ENCODE results near the gene PIGX. TPM values are rescaled to one million over a fixed set of nuclear protein-coding genes. Genes with fewer than 3 reads are reported as not detected.

The PIGX gene
- total RNA-seq, 1 donor from 2014 or later = 37.8 TPM

DNA sequence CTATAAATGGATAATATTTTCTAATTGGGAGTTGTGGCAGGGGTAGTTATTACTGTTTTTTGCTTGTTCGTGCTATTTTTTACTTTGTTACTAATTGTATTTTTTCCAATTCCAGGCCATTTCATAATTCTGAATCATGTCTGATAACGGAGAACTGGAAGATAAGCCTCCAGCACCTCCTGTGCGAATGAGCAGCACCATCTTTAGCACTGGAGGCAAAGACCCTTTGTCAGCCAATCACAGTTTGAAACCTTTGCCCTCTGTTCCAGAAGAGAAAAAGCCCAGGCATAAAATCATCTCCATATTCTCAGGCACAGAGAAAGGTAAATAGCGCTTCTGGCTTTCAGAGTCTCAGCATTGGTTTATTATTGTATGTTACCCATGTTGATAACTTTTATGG lies 70.3 kb downstream of the PIGX start:
- DNase-seq (ENCODE audit: low read depth, low spot score) = no peak
- peaks cover 5% of the 10 kb centered on the region for H3K9me3 Mint-ChIP-seq
- H3K4me3 Mint-ChIP-seq = no peak overlapping the region
- H3K36me3 Mint-ChIP-seq (ENCODE audit: low read depth) = peaks cover 55% of the 10 kb centered on the region
- H3K4me1 Mint-ChIP-seq = peaks cover 12% of the 10 kb centered on the region
- H3K27ac Mint-ChIP-seq (ENCODE audit: unreplicated experiment) = peak overlapping the region; percentile 20
- TF ChIP-seq, protein P1, sequence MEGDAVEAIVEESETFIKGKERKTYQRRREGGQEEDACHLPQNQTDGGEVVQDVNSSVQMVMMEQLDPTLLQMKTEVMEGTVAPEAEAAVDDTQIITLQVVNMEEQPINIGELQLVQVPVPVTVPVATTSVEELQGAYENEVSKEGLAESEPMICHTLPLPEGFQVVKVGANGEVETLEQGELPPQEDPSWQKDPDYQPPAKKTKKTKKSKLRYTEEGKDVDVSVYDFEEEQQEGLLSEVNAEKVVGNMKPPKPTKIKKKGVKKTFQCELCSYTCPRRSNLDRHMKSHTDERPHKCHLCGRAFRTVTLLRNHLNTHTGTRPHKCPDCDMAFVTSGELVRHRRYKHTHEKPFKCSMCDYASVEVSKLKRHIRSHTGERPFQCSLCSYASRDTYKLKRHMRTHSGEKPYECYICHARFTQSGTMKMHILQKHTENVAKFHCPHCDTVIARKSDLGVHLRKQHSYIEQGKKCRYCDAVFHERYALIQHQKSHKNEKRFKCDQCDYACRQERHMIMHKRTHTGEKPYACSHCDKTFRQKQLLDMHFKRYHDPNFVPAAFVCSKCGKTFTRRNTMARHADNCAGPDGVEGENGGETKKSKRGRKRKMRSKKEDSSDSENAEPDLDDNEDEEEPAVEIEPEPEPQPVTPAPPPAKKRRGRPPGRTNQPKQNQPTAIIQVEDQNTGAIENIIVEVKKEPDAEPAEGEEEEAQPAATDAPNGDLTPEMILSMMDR (conservative IDR thresholded peaks at IDR 0.05) = no peak
- H3K27me3 Mint-ChIP-seq (ENCODE audit: low read depth) = no peaks in the 10 kb centered on the region

Other genes starting within 250 kb of the PIGX start
- 40.7 and 44.6 TPM in 2 replicates for gene RNF168, start 208.6 kb upstream of the PIGX start, total RNA-seq
- not detected in 2 replicates for gene SMCO1, start 197.0 kb upstream of the PIGX start, total RNA-seq
- gene WDR53, start 143.8 kb upstream of the PIGX start, total RNA-seq = 13.4 and 16.1 TPM in 2 replicates
- 16.9 and 17.9 TPM in 2 replicates for gene FBXO45, start 143.7 kb upstream of the PIGX start, total RNA-seq
- 0.52 and 1.5 TPM in 2 replicates for gene NRROS, start 72.7 kb upstream of the PIGX start, total RNA-seq
- gene CEP19, start 127 bp upstream of the PIGX start, total RNA-seq = 5.8 and 6.3 TPM in 2 replicates
- 92.2 and 96.4 TPM in 2 replicates for gene PAK2, start 27.5 kb downstream of the PIGX start, total RNA-seq
- gene SENP5, start 155.5 kb downstream of the PIGX start, total RNA-seq = 41.3 and 44.4 TPM in 2 replicates
- gene NCBP2, start 230.2 kb downstream of the PIGX start, total RNA-seq = 117 and 122 TPM in 2 replicates